IMR-90 (cell line): ENCODE measurements around the gene SPAG5. TPM values are rescaled to one million over a fixed set of nuclear protein-coding genes. Genes with fewer than 3 reads are reported as not detected.

ENCODE experiments used
- ATAC-seq: fragments of 200-7000 bp; cut with Tn5 transposase; 2 replicates; pipeline ENCODE4 v1.9.1; 2020; ENCODE audit warnings: low read depth, mild to moderate bottlenecking, moderate library complexity
- Bru-seq: library from RNA; stranded (reverse); fragments of 400-500 nt; gene quantifications from one replicate; lab custom pipeline; 2021; lab: Mats Ljungman, UMichigan
- BruChase-seq, 2 experiments: library from RNA; stranded (reverse); fragments of 400-500 nt; gene quantifications; one replicate each; lab custom pipeline; 2021; lab: Mats Ljungman, UMichigan
- BruUV-seq: library from RNA; stranded (reverse); fragments of 400-500 nt; replicated peaks from 2 replicates; lab custom pipeline; 2021; lab: Mats Ljungman, UMichigan
- CTCF ChIA-PET: fragments of 300-600 bp; formaldehyde crosslinking; extraction: SDS; loops from one replicate; lab custom pipeline; 2021; ENCODE audit warnings: antibody characterized with exemption; lab: Yijun Ruan, JAX
- POLR2A ChIA-PET: fragments of 300-600 bp; sonication (Branson Sonifier 250); formaldehyde crosslinking; loops from one replicate; lab custom pipeline; 2022; ENCODE audit warnings: antibody characterized with exemption; ENCODE audit not compliant: unreplicated experiment; lab: Charles Lee
- DNase-seq: peaks from one replicate; pipeline ENCODE4 v3.0.0; 2013
- H2AFZ ChIP-seq: replicated peaks from 2 replicates; pipeline ENCODE3; 2013; ENCODE audit warnings: low read length, mild to moderate bottlenecking; ENCODE audit not compliant: poor library complexity
- H2AK5ac ChIP-seq: 2 replicates; pipeline ENCODE4 v1.6.1; 2013; ENCODE audit warnings: low read depth, low read length, inconsistent platforms
- H2AK9ac ChIP-seq: replicated peaks from 2 replicates; pipeline ENCODE3; 2013; ENCODE audit warnings: mild to moderate bottlenecking, low read depth, low read length, moderate library complexity; ENCODE audit not compliant: poor library complexity
- H2BK120ac ChIP-seq: 2 replicates; pipeline ENCODE4 v1.6.1; 2013; ENCODE audit warnings: low read depth, low read length, inconsistent platforms
- H2BK15ac ChIP-seq: 3 replicates; pipeline ENCODE4 v1.6.1; 2013; ENCODE audit warnings: low read depth, low read length, inconsistent platforms
- H2BK20ac ChIP-seq: 2 replicates; pipeline ENCODE4 v1.6.1; 2013; ENCODE audit warnings: low read depth, mild to moderate bottlenecking, inconsistent platforms, low read length, moderate library complexity
- H2BK5ac ChIP-seq: 2 replicates; pipeline ENCODE4 v1.6.1; 2013; ENCODE audit warnings: mild to moderate bottlenecking, low read depth, low read length, inconsistent platforms; ENCODE audit not compliant: poor library complexity, severe bottlenecking
- H3K14ac ChIP-seq: replicated peaks from 2 replicates; pipeline ENCODE4 v1.6.1; 2013; ENCODE audit warnings: low read depth, low read length, inconsistent platforms
- H3K18ac ChIP-seq: 2 replicates; pipeline ENCODE4 v1.6.1; 2013; ENCODE audit warnings: low read depth, low read length, control low read depth
- H3K23ac ChIP-seq: 2 replicates; pipeline ENCODE4 v1.6.1; 2013; ENCODE audit warnings: low read depth, low read length, inconsistent platforms
- H3K27ac ChIP-seq: 2 replicates; pipeline ENCODE4 v1.5.1; 2013; ENCODE audit warnings: mild to moderate bottlenecking, control low read depth, low read length; ENCODE audit not compliant: insufficient read depth
- H3K27me3 ChIP-seq: 2 replicates; pipeline ENCODE4 v1.6.1; 2013; ENCODE audit warnings: low read length; ENCODE audit not compliant: control insufficient read depth, insufficient read depth
- H3K36me3 ChIP-seq: 2 replicates; pipeline ENCODE4 v1.6.1; 2013; ENCODE audit warnings: low read length, mixed read lengths; ENCODE audit not compliant: control insufficient read depth, insufficient read depth
- H3K4ac ChIP-seq: 2 replicates; pipeline ENCODE4 v1.6.1; 2013; ENCODE audit warnings: low read depth, low read length, inconsistent platforms
- H3K4me1 ChIP-seq: 2 replicates; pipeline ENCODE4 v1.6.1; 2013; ENCODE audit warnings: low read length, mixed read lengths; ENCODE audit not compliant: control insufficient read depth, insufficient read depth
- H3K4me2 ChIP-seq: 2 replicates; pipeline ENCODE4 v1.6.1; 2013; ENCODE audit warnings: low read depth, mild to moderate bottlenecking, control low read depth, low read length, moderate library complexity
- H3K4me3 ChIP-seq: 2 replicates; pipeline ENCODE4 v1.5.1; 2013; ENCODE audit warnings: low read depth, mild to moderate bottlenecking, control low read depth, low read length, moderate library complexity; ENCODE audit not compliant: insufficient read depth
- H3K56ac ChIP-seq: 2 replicates; pipeline ENCODE4 v1.6.1; 2013; ENCODE audit warnings: low read length, inconsistent platforms; ENCODE audit not compliant: insufficient read depth; ENCODE audit errors: extremely low read depth
- H3K79me1 ChIP-seq, 2 experiments: 2 replicates each; pipeline ENCODE4 v1.6.1; 2013; ENCODE audit warnings: low read length in 2 of 2, inconsistent platforms in 1 of 2, low read depth in 1 of 2
- H3K9ac ChIP-seq: 2 replicates; pipeline ENCODE4 v1.6.1; 2013; ENCODE audit warnings: low read depth, low read length, control low read depth
- H3K9me1 ChIP-seq: 2 replicates; pipeline ENCODE4 v1.6.1; 2013; ENCODE audit warnings: low read length, inconsistent platforms; ENCODE audit not compliant: insufficient read depth
- H3K9me3 ChIP-seq: 2 replicates; pipeline ENCODE4 v1.6.1; 2013; ENCODE audit warnings: low read length; ENCODE audit not compliant: control insufficient read depth, insufficient read depth
- H4K20me1 ChIP-seq: 2 replicates; pipeline ENCODE4 v1.6.1; 2013; ENCODE audit warnings: low read length, inconsistent platforms; ENCODE audit not compliant: insufficient read depth
- H4K5ac ChIP-seq: 2 replicates; pipeline ENCODE4 v1.6.1; 2013; ENCODE audit warnings: mild to moderate bottlenecking, low read depth, low read length, control low read depth
- H4K8ac ChIP-seq, 2 experiments: 2 replicates each; pipeline ENCODE4 v1.6.1; 2013; ENCODE audit warnings: low read depth in 2 of 2, low read length in 2 of 2, control low read depth in 1 of 2, inconsistent platforms in 1 of 2
- H4K91ac ChIP-seq: 2 replicates; pipeline ENCODE4 v1.6.1; 2013; ENCODE audit warnings: low read depth, low read length, inconsistent platforms; ENCODE audit not compliant: insufficient read depth
- BHLHE40 ChIP-seq: fragments of 150-350 bp; IDR thresholded peaks from 2 replicates; pipeline ENCODE4 v1.6.1; 2016; ENCODE audit warnings: mild to moderate bottlenecking, low read depth, low read length
- CHD1 ChIP-seq: IDR thresholded peaks from 2 replicates; pipeline ENCODE4 v1.6.1; 2012; ENCODE audit warnings: low read depth, low read length, improper control_type of control experiment
- CTCF ChIP-seq: conservative IDR thresholded peaks from 2 replicates; pipeline ENCODE4 v1.5.1; 2012; ENCODE audit warnings: mild to moderate bottlenecking, low read depth, low read length, improper control_type of control experiment
- FOS ChIP-seq: fragments of 150-350 bp; IDR thresholded peaks from 2 replicates; pipeline ENCODE4 v1.6.1; 2016; ENCODE audit warnings: low read depth, low read length
- MAFK ChIP-seq: IDR thresholded peaks from 2 replicates; pipeline ENCODE4 v1.6.1; 2012; ENCODE audit warnings: low read depth, low read length, improper control_type of control experiment
- MAZ ChIP-seq: IDR thresholded peaks from 2 replicates; pipeline ENCODE4 v1.6.1; 2012; ENCODE audit warnings: low read depth, mild to moderate bottlenecking, low read length, improper control_type of control experiment, moderate library complexity, borderline replicate concordance
- MXI1 ChIP-seq: IDR thresholded peaks from 2 replicates; pipeline ENCODE4 v1.6.1; 2012; ENCODE audit warnings: low read depth, mild to moderate bottlenecking, low read length, moderate library complexity, borderline replicate concordance
- NFE2L2 ChIP-seq: fragments of 150-350 bp; IDR thresholded peaks from 2 replicates; pipeline ENCODE4 v1.6.1; 2016; ENCODE audit warnings: low read depth, mild to moderate bottlenecking, low read length
- POLR2A ChIP-seq: IDR thresholded peaks from 2 replicates; pipeline ENCODE4 v1.6.1; 2012; ENCODE audit warnings: mild to moderate bottlenecking, low read depth, low read length
- RCOR1 ChIP-seq: IDR thresholded peaks from 2 replicates; pipeline ENCODE4 v1.6.1; 2012; ENCODE audit warnings: mild to moderate bottlenecking, low read length, improper control_type of control experiment; ENCODE audit not compliant: insufficient replicate concordance
- RFX5 ChIP-seq: IDR thresholded peaks from 2 replicates; pipeline ENCODE4 v1.8.0; 2012; ENCODE audit warnings: low read depth, mild to moderate bottlenecking, low read length, moderate library complexity
- SMC3 ChIP-seq: fragments of 150-350 bp; IDR thresholded peaks from 2 replicates; pipeline ENCODE4 v1.6.1; 2016; ENCODE audit warnings: low read depth, mild to moderate bottlenecking, antibody characterized with exemption, low read length, moderate library complexity
- USF2 ChIP-seq: fragments of 150-350 bp; IDR thresholded peaks from 2 replicates; pipeline ENCODE4 v1.6.1; 2017; ENCODE audit warnings: mild to moderate bottlenecking, antibody characterized with exemption, low read length, low read depth
- WGBS, 2 experiments: methylation state at CpG; one replicate each; pipeline versions ENCODE4 v1.1.5 to v1.1.7; 2013; ENCODE audit warnings: missing lambda C conversion rate in 2 of 2; ENCODE audit not compliant: insufficient read length in 1 of 2; ENCODE audit errors: extremely low coverage in 2 of 2; 5-methylcytosine and 5-hydroxymethylcytosine counted together
- dilution Hi-C: fragments of 300-500 bp; cut with HindIII; formaldehyde crosslinking; loops from one replicate; pipeline ENCODE4 v1.14.3; 2018; ENCODE audit warnings: low sequenced_read_pairs; ENCODE audit not compliant: unreplicated experiment
- in situ Hi-C: fragments of 300-500 bp; cut with MboI; formaldehyde crosslinking; loops from 3 replicates; pipeline ENCODE4 v1.14.3; 2019; ENCODE audit warnings: low sequenced_read_pairs, inconsistent platforms, mixed read lengths
- intact Hi-C: fragments of 100-400 bp; cut with micrococcal nuclease; formaldehyde crosslinking; loops from 2 replicates; pipeline ENCODE4 v1.10.0; 2022
- long read RNA-seq: library from polyadenylated mRNA; unstranded; transcript quantifications from one replicate; pipeline ENCODE4 v2.0.0, GENCODE V29; 2021; ENCODE audit not compliant: unreplicated experiment
- polyA plus RNA-seq, 3 experiments: library from polyadenylated mRNA; depleted of rRNA; stranded (reverse); fragments of >200 nt; gene quantifications; 2 replicates each; pipeline ENCODE4 v1.2.3, GENCODE V29; 2012; ENCODE audit warnings: low replicate concordance in 1 of 3
- total RNA-seq: library from RNA; depleted of rRNA; stranded (reverse); fragments of >200 nt; gene quantifications from 2 replicates; pipeline ENCODE4 v1.2.3, GENCODE V29; 2012; rRNA removed

The SPAG5 gene
- total RNA-seq, result 55.5 and 60.8 TPM in 2 replicates
- 40.3 and 47.3 TPM in 2 replicates for polyA plus RNA-seq (2012; rRNA removed)
- 11.7 and 27.3 TPM in 2 replicates for polyA plus RNA-seq (2012; cell fraction: cytosol; rRNA removed)
- 39.8 and 75.8 TPM in 2 replicates for polyA plus RNA-seq (2012; cell fraction: nucleus; rRNA removed; ENCODE audit: low replicate concordance)
- Bru-seq, nascent RNA, result percentile 51 among the genes with signal in this experiment
- percentile 60 among the genes with signal in this experiment for BruChase-seq, experiment 1, labeled RNA remaining after a 6-hour chase
- BruChase-seq, experiment 2, labeled RNA remaining after a 2-hour chase, result percentile 53 among the genes with signal in this experiment
- long read RNA-seq, full-length matches to known transcripts, result 5 of 8 reads
- long read RNA-seq, partial matches to known transcripts, result 1 of 8 reads
- long read RNA-seq, other reads (novel, unspliced or antisense), result 2 of 8 reads

GRCh38 chr17:28598799-28599310 lies at the start of gene SPAG5:
TSS of gene SPAG5 (minus strand) at chr17:28599025. CDS start at chr17:28598946, 79 bp downstream.
- Histone ChIP-seq H4K8ac (peak within 1 kb of the TSS; percentile 48 to 80), H3K4me3 (peak within 1 kb of the TSS; percentile 72), H3K36me3 (no peaks in the 10 kb centered on the region), H3K4ac (peak within 1 kb of the TSS; percentile 92), H3K27ac (peak within 1 kb of the TSS; percentile 71), H4K91ac (peak within 1 kb of the TSS; percentile 59), H3K79me1 (peaks cover 9 to 25% of the 10 kb centered on the region in 2 experiments; a peak in 2 of 4 replicates), H2BK5ac (peak within 1 kb of the TSS; percentile 73), H3K4me2 (peak within 1 kb of the TSS; percentile 92), H3K4me1 (peaks cover 2% of the 10 kb centered on the region), H2BK20ac (no peak within 1 kb of the TSS; the same call in 1 of the 2 replicates), H3K56ac (peak within 1 kb of the TSS; percentile 82), H3K9ac (peak within 1 kb of the TSS; percentile 76), H3K9me1 (no peaks in the 10 kb centered on the region), H3K27me3 (no peaks in the 10 kb centered on the region), H3K9me3 (no peaks in the 10 kb centered on the region), H2AK9ac (peak within 1 kb of the TSS; percentile 84), H3K14ac (peak within 1 kb of the TSS; percentile 91), H3K18ac (peak within 1 kb of the TSS; percentile 17; the same call in 1 of the 2 replicates), H2BK15ac (peak within 1 kb of the TSS; percentile 75; the same call in 1 of the 3 replicates), H2AK5ac (peak within 1 kb of the TSS; percentile 68; the same call in 1 of the 2 replicates), H4K20me1 (peaks cover 3% of the 10 kb centered on the region; the same call in 1 of the 2 replicates), H2BK120ac (peak within 1 kb of the TSS; percentile 63; the same call in 1 of the 2 replicates), H2AFZ (peak within 1 kb of the TSS; percentile 94), H4K5ac (no peak within 1 kb of the TSS), H3K23ac (peak within 1 kb of the TSS; percentile 90)
- dilution Hi-C loops (no loop called here), intact Hi-C loops (no loop called here), in situ Hi-C loops (no loop called here)
- peak; percentile 88 for DNase-seq
- ATAC-seq, result peak; percentile 96
- CTCF ChIA-PET, result no interaction called here
- POLR2A ChIA-PET, result no interaction called here
- BruUV-seq, result no TSS peak
- 1% methylated on average over 25 of the region's 44 CpGs; no CpG with 5 or more reads in 1 of the 2 experiments for WGBS, 2 experiments
- no peak for TF ChIP-seq NFE2L2
- TF ChIP-seq USF2, result peak; percentile 27; the same call in 1 of the 2 replicates
- peak; percentile 95 for TF ChIP-seq POLR2A
- peak; percentile 54; the same call in 1 of the 2 replicates for TF ChIP-seq MAZ
- TF ChIP-seq CHD1, result no peak
- no peak; the same call in 1 of the 2 replicates for TF ChIP-seq RFX5
- peak; percentile 64; the same call in 1 of the 2 replicates for TF ChIP-seq MXI1
- TF ChIP-seq RCOR1, result no peak
- TF ChIP-seq BHLHE40, result no peak
- TF ChIP-seq CTCF, result no peak
- TF ChIP-seq MAFK, result peak; percentile 40; the same call in 1 of the 2 replicates
- TF ChIP-seq FOS, result no peak
- no peak for TF ChIP-seq SMC3
